Stimulated activated CD4-positive, alpha-beta T cell treated with anti-CD3 and anti-CD28 coated beads, Interleukin-12 subunit alpha, Interleukin-12 subunit beta, amount 100 ng/mL, for 4 hours (primary cell): ENCODE measurements around the gene LRRC49.
"Not testable (repeated sequence)": the region's sequence is repeated elsewhere in the genome, so short reads cannot be mapped to it uniquely, and the experiment has no call there.

Experiments
- DNase-seq: peaks from one replicate; pipeline ENCODE4 v3.0.0-alpha.2; 2020

LRRC49 gene

GRCh38 chr15:70931821-70932220 is 39.2 kb downstream of the LRRC49 start:
- DNase-seq, result no peak

DNA sequence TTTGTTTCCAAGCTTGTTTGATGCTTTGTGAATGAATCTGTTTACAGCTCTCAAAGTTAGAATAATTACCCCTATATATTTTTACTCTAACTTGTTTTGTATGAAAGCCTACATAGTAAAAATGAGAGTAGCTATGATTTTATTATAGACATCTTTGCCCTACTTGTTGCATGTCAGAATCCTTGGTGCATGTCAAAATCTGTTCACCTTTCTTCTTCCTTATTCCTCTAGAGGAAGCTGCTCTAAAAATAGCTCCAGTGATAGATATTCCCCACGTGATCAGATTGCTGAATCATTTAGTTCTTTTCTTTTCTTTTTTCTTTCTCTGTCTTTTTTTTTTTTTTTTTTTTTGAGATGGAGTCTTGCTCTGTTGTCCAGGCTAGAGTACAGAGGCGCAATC is 39.8 kb downstream of the LRRC49 start:
- no peak for DNase-seq

GRCh38 chr15:70933411-70933810 is 40.8 kb downstream of the LRRC49 start:
- DNase-seq, result no peak

GRCh38 chr15:70935631-70936030 is 43.0 kb downstream of the LRRC49 start:
- no peak for DNase-seq

- no peak for DNase-seq
Measured at GRCh38 chr15:70936326-70936725, 43.7 kb downstream of the LRRC49 start.

GRCh38 chr15:70943285-70943684 is 50.7 kb downstream of the LRRC49 start:
- not testable (repeated sequence) for DNase-seq

DNA sequence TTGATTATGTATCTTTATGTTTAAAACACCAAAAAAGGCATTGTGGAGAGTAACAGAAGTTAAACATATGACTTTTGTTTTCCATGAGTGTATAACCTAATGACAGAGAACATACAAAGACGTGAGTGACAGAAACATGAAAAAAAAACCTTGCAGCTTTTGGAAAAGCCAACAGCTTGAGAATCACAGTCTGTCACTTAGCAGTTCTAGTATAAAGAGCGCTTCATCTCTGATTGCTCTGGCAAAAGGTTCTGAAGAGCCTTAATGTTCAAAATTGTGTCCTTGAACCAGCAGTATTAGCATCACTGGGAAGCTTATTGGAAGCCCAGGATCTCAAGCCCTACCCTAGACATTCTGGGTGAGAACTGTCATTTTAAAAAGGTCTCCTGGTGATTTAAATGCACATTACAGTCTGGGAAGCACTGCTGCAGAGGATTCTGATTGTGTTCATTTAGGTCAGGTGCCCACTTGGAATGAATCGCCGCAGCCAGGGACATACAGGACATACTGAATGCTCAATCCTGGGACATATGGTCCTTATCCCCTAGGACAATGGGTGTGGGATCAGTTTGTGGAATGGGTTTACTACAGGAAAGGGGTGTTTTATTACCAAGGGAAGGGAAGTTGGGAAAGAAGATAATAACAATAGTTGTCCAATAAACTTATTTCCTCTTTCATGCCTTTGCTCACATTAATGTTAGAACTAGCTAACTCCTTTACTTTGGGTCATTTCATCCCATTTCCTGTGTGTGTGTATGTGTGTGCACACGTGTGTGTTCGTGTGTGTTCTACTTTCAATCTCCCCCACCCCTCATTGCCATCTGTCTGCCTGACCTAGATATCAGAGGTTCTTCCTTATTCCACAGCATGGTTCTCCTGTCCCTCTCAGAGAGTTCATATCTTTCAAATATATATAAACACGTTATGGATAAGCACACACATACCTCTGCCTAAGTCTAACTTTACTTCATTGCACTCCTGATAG is 55.0 kb downstream of the LRRC49 start:
- no peak for DNase-seq

DNA sequence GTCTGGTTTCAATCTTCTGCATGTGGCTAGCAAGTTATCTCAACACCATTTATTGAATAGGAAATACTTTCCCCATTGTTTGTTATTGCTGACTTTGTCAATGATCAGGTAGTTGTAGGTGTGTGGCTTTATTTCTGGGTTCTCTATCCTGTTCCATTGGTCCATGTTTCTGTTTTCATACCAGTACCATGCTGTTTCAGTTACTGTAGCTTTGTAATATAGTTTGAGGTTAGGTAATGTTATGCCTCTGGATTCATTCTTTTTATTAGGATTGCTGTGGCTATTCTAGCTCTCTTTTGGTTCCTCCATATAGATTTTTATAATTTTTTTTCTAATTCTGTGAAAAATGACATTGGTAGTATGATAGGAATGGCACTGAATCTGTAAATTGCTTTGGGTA is 58.3 kb downstream of the LRRC49 start:
- no peak for DNase-seq

DNA sequence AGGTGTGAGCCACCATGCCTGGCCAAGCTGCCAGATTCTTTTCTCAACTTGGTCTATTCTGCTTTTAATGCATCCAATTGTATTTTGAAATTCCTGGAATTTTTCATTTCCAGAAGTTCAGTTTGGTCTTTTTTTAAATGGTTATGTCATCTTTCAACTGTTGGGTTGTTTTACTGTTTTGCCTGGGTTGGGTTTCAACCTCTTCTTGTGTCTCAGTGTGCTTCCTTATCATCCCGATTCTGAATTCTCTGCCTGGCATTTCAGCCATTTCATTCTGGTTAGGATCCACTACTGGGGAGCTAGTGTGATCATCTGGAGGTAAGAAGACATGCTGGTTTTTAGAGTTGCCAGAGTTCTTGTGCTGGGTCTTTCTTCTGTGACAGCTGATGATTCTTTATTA is 61.5 kb downstream of the LRRC49 start:
- DNase-seq, result no peak

DNA sequence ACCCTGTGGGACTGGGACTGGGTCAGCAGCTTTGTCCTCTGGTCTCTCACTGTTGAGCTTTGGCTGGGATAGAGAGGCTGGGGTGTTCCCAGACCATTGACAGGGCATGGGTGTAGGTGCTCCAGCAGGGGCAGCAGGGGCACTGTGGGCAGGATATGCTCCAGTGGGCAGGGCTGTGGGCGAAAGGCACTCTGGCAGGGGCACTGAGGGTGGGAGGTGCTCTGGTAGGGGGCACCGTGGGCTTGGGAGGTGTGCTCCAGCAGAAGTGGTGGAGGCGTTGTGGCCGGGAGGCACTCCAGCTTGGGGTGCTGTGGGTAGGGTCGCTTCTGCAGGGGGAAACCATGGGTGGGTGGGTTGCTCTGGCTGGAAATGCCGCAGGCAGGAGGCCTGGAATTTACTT is 62.1 kb downstream of the LRRC49 start:
- DNase-seq, result no peak

DNA sequence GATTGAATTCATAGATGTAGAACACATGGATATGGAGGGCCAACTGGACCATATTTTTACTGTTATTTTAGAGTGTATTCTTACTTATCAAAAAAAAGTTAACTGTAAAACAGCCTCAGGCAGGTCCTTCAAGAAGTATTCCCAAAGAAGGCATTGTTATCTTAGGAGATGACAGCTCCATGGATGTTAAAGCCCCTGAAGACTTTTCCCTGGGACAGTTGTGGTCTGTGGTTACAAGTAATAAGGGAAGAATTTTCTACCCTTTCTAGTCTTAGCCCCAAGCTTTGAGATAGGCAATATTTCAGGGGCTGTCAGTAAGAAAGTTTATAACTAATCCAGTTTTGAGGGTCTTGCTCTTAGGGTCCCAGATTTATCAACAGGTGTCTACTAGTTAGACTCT is 62.5 kb downstream of the LRRC49 start:
- no peak for DNase-seq

DNA sequence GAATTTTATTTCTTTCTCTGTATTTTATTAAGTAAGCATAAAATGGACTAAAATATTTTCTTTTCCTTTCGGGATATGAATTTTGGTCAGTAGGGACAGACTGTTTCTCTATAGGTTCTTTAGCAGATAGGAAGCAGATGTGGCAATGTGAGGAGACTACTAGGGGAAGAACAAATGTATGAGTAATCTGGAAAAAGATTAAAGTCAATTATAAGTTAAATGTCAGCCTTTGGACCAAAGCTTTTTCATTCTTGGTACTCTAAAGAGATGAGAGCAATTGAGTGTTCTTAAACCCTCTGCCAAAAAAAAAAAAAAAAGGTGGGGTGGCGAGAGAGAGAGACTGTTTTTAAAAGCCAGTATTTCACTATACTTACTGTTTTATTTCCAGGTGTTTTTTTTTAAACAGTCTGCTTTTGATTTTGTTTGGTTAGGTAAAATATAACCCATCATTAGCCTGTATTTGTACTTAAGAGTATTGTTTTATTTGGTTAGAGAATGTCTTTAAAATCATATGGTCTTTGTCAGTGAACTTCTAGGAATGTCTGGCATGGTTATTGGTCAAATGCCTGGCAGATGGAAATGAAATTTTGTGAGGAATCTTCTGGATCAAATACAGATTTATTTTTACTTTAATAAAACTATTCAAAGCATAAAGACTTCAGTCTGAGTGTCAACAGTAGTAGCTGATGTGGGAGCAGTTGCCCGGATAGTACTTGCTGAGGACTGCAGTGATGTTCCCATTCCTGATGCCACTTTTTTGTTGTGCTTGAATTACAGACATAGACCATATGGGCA is 63.8 kb downstream of the LRRC49 start:
- DNase-seq, result no peak

- no peak for DNase-seq
Measured at GRCh38 chr15:70962084-70962483, 69.5 kb downstream of the LRRC49 start.

DNA sequence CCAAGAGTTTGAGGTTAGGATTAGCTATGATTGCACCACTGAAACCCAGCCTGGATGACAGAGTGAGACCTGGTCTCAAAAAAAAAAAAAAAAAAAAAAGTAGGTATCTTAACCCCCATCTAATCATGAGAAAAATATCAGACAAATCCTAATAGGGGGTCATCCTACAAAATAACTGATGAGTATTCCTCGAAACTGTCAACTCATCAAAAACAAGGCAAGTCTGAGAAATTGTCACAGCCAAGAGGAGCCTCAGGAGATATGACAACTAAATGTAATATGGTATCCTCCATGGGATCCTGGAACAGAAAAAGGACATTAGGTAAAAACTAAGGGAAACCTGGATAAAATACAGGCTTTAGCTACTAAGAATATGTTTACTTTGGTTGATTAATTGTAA is 70.6 kb downstream of the LRRC49 start:
- no peak for DNase-seq

GRCh38 chr15:70964058-70964457 is 71.4 kb downstream of the LRRC49 start:
- DNase-seq, result no peak

- no peak for DNase-seq
Measured at GRCh38 chr15:70964686-70965085, 72.1 kb downstream of the LRRC49 start.

DNA sequence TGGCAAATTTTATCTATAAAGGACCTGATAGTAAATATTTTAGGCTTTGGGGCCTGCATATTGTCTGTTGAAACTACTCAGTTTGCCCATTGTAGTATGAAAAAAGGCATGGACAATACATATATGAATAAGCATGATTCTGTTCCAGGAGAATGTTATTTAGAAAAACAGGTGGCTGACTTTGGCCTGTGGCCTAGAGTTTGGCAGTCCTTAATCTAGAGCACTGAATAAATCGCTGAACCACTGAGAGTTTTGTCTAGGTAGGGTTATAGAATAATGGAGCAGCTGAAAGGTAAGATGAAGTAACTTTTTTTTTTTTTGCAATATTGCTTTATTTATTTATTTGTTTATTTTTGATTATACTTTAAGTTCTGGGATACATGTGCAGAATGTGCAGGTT is 75.0 kb downstream of the LRRC49 start:
- no peak for DNase-seq

DNA sequence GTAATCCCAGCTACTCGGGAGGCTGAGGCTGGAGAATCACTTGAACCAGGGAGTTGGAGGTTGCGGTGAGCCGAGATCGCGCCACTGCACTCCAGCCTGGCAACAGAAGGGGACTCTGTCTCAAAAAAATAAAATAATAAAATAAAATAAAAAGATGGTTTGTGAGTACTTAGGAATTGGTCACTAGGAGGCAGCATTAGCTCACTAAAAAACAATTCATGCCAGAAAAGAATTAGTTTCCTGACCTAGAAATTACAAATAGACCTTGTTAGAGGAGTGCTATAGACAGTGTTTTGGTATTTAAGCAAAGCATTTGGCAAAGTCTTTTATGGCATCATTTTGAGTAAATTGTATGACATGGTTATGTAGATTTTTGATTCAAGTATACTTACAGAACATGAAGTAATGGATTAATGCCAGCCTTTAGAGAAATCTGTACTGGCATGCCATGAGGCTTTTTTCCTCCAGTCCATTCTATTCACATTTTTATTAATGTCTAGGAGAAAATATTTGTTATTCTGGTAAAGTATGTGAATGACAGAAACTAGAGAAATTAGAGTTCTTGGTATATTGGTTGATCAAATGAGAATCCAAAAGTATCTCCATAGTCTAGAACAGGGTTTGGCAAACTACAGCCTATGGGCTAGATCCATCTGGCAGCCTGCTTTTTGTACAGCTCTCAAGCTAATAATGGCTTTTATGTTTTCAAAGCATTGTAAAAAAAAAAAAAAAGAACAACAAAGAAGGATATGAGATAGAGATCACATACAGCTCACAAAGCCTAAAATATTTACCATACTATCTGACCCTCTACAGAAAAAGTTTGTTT is 81.6 kb downstream of the LRRC49 start:
- no peak for DNase-seq

DNA sequence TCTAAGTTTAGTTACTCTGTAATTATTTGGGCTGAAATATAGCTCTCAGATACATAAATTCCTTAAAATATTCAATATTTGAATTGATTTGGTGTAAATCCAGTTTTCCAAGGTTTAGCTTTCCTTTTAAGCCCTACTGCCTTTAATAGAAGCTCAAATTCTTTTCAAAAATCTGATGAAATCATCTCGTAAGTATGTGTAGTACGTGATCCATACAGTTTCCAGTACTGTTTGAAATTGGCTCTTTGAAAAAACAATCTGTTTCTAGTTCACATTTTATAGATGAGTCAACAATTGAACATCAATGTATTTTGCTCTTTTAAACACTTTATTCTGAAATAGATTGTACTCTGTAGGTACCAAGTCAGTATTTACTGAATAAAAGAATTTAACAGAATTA is 84.2 kb downstream of the LRRC49 start:
- no peak for DNase-seq

- DNase-seq, result no peak
Measured at GRCh38 chr15:70995383-70995970, 102.9 kb downstream of the LRRC49 start.

GRCh38 chr15:70998319-70998718 is 105.7 kb downstream of the LRRC49 start:
- no peak for DNase-seq

DNA sequence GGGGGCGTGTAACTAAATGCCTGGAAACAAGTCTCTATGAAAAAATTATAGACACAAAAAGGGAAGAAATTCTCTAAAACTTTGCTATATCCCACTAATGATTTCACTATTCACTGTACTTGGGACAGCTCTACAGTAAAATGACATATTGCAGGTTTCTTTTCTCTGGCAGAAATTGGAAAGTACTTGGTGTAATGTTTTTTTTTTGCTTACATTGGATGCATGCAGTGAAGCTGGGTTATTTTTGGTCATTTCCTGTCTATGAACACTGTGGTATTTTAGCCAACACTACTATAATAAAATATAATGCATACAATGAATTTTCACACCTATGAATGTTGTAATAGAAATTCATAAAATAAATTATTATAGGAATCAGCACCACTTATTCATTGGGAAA is 109.7 kb downstream of the LRRC49 start:
- no peak for DNase-seq

- no peak for DNase-seq
Measured at GRCh38 chr15:71003319-71003718, 110.7 kb downstream of the LRRC49 start.
